ENCODE measurements around the gene ATP8A1. TPM values are rescaled to one million over a fixed set of nuclear protein-coding genes. Genes with fewer than 3 reads are reported as not detected.

The ATP8A1 gene
- total and polyA plus RNA-seq, 2 of the 4 experiments (the other 2 are of a cell fraction): 0.12 to 0.36 TPM

GRCh38 chr4:42690537-42690936 is 33.6 kb upstream of the ATP8A1 start:
- no peak overlapping the region for H2BK5ac ChIP-seq (ENCODE audit: low read depth, low read length, poor library complexity, severe bottlenecking)
- no peak overlapping the region for H3K56ac ChIP-seq (ENCODE audit: extremely low read depth, insufficient read depth, low read length)
- no peak overlapping the region for H2AK9ac ChIP-seq (replicated peaks; ENCODE audit: low read depth, low read length, poor library complexity)
- BruUV-seq (replicated peaks): no TSS peak
- no peak overlapping the region for H3K27ac ChIP-seq (ENCODE audit: insufficient read depth, low read length)
- no peak overlapping the region for H3K4ac ChIP-seq (ENCODE audit: low read depth, low read length)
- CTCF ChIA-PET: no interaction called here
- TF ChIP-seq SMC3 (IDR thresholded peaks at IDR 0.05; ENCODE audit: low read depth, low read length) (no peak), RAD21 (IDR thresholded peaks at IDR 0.05; ENCODE audit: low read length) (no peak), CEBPB (IDR thresholded peaks at IDR 0.05; ENCODE audit: low read depth, low read length) (no peak), MAZ (IDR thresholded peaks at IDR 0.05; ENCODE audit: borderline replicate concordance, low read depth, low read length) (no peak), MXI1 (IDR thresholded peaks at IDR 0.05; ENCODE audit: borderline replicate concordance, low read depth, low read length) (no peak), BHLHE40 (IDR thresholded peaks at IDR 0.05; ENCODE audit: low read depth, low read length) (no peak), RFX5 (IDR thresholded peaks at IDR 0.05; ENCODE audit: low read depth, low read length) (no peak), MAFK (IDR thresholded peaks at IDR 0.05; ENCODE audit: low read depth, low read length) (no peak), POLR2A (IDR thresholded peaks at IDR 0.05; ENCODE audit: low read depth, low read length) (no peak), CTCF (conservative IDR thresholded peaks at IDR 0.05; ENCODE audit: low read depth, low read length) (no peak), FOS (IDR thresholded peaks at IDR 0.05; ENCODE audit: low read depth, low read length) (no peak), RCOR1 (IDR thresholded peaks at IDR 0.05; ENCODE audit: insufficient replicate concordance, low read length) (no peak), CHD1 (IDR thresholded peaks at IDR 0.05; ENCODE audit: low read depth, low read length) (no peak), ELK1 (IDR thresholded peaks at IDR 0.05; ENCODE audit: borderline replicate concordance, low read depth, low read length) (no peak), USF2 (IDR thresholded peaks at IDR 0.05; ENCODE audit: low read depth, low read length) (no peak), NFE2L2 (IDR thresholded peaks at IDR 0.05; ENCODE audit: low read depth, low read length) (no peak)
- no peak overlapping the region for H3K14ac ChIP-seq (replicated peaks; ENCODE audit: low read depth, low read length)
- no peak for DNase-seq
- no peak overlapping the region for H2BK15ac ChIP-seq (ENCODE audit: low read depth, low read length)
- no peak overlapping the region for H4K8ac ChIP-seq (ENCODE audit: low read depth in 2 of 2, low read length in 2 of 2)
- no peak overlapping the region for H3K18ac ChIP-seq (ENCODE audit: low read depth, low read length)
- no peaks in the 10 kb centered on the region for H3K9me1 ChIP-seq (ENCODE audit: insufficient read depth, low read length)
- H3K23ac ChIP-seq (ENCODE audit: low read depth, low read length): no peak overlapping the region
- no peak overlapping the region for H2AFZ ChIP-seq (replicated peaks; ENCODE audit: low read length, poor library complexity)
- H4K91ac ChIP-seq (ENCODE audit: insufficient read depth, low read depth, low read length): no peak overlapping the region
- no peak overlapping the region for H3K4me2 ChIP-seq (ENCODE audit: low read depth, low read length)
- WGBS, 2 experiments (ENCODE audit: extremely low coverage in 2 of 2, insufficient read length in 1 of 2): no CpG with 5 or more reads among the region's 1 CpG
- dilution Hi-C loops (cut with HindIII; ENCODE audit: low sequenced_read_pairs, unreplicated experiment) (no loop called here), in situ Hi-C loops (cut with MboI; ENCODE audit: low sequenced_read_pairs) (no loop called here), intact Hi-C loops (cut with micrococcal nuclease) (no loop called here)
- H2BK120ac ChIP-seq (ENCODE audit: low read depth, low read length): no peak overlapping the region
- no peak overlapping the region for H2AK5ac ChIP-seq (ENCODE audit: low read depth, low read length)
- H3K79me1 ChIP-seq (ENCODE audit: low read depth in 1 of 2, low read length in 2 of 2): no peaks in the 10 kb centered on the region
- H3K27me3 ChIP-seq (ENCODE audit: control insufficient read depth, insufficient read depth, low read length): no peaks in the 10 kb centered on the region
- H2BK20ac ChIP-seq (ENCODE audit: low read depth, low read length): no peak overlapping the region
- H3K9me3 ChIP-seq (ENCODE audit: control insufficient read depth, insufficient read depth, low read length): no peaks in the 10 kb centered on the region
- no peaks in the 10 kb centered on the region for H3K36me3 ChIP-seq (ENCODE audit: control insufficient read depth, insufficient read depth, low read length)
- no peak overlapping the region for H4K5ac ChIP-seq (ENCODE audit: low read depth, low read length)
- H4K20me1 ChIP-seq (ENCODE audit: insufficient read depth, low read length): no peaks in the 10 kb centered on the region
- no peak overlapping the region for H3K4me3 ChIP-seq (ENCODE audit: insufficient read depth, low read depth, low read length)
- POLR2A ChIA-PET (ENCODE audit: unreplicated experiment): no interaction called here
- no peak overlapping the region for H3K9ac ChIP-seq (ENCODE audit: low read depth, low read length)
- no peak for ATAC-seq (ENCODE audit: low read depth)
- H3K4me1 ChIP-seq (ENCODE audit: control insufficient read depth, insufficient read depth, low read length): no peaks in the 10 kb centered on the region

All from IMR-90 (cell line).